NCI-H1436 treated with DMSO at 0.1 percent for 48 hours (cell line): ENCODE results near the gene COL4A2.

Experiments used
- DNase-seq: peaks from one replicate; lab custom pipeline; 2025; lab: John Stamatoyannopoulos, UW

COL4A2 gene

DNA sequence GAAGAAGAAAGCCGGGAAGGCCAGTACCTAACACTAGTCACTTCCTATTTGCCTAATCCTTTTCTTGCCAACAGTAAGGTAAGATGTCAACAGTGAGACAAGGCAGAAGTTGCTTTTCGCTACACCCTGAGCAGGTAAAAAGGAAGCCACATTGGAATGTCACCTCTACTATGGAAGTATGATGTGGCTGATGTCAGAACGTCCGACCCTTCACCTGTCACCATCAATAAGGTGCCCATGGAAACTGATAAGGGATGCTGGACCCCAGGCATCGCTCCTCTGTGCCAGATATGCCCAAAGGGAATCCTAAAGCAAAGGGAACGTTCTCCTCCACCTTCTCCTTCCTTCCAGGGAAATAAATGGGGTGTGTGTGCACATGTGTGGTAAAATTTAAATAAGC, 34.4 kb upstream of the COL4A2 start:
- DNase-seq = no peak

DNA sequence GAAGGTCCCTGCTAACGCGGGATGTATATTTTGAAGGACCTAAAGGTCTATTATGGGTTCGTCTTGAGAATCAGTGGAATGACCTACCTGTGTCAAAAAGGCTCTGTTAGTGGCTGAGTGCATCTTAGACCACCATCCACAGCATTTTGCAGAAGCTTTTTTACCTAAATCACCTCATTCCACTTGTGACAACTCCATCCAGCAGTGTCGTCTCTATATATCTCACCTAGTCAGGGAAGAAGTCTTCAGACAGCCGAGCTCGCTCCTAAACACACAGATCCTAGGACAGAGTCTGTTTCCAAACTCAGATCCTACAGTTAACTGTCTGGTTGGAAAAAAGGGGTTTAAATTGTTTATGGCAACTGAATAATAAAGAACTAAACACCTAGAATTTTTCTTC, 33.8 kb upstream of the COL4A2 start:
- no peak for DNase-seq

- no peak for DNase-seq
Measured at GRCh38 chr13:110274687-110275086, 32.4 kb upstream of the COL4A2 start.

DNA sequence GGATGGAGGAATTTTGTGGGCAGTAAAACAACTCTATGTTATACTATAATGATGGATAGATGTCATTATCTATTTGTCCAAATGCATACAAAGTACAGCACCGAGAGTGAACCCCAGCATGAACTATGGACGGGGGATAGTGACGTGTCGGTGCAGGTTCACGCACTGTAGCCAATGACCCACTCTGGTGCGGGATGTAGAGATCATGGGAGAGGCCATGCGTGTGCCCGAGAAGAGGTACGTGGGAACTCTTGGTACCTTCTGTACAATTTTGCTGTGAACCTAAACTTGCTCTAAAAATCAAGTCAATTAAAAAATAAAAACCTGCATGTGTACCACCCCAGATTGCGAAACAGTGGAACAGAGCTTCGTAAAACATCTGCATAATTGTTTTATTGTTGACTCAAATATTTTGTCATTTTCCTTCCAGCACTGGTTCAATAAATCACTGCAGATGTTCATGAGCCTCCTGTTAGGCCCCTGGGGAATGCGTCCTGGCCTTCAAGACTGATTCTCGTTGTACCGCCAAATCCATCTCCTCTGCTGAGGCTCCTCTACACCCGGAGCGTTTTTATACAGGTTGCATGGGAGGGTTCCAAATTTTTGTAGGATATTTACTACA, 31.0 kb upstream of the COL4A2 start:
- DNase-seq = no peak

DNA sequence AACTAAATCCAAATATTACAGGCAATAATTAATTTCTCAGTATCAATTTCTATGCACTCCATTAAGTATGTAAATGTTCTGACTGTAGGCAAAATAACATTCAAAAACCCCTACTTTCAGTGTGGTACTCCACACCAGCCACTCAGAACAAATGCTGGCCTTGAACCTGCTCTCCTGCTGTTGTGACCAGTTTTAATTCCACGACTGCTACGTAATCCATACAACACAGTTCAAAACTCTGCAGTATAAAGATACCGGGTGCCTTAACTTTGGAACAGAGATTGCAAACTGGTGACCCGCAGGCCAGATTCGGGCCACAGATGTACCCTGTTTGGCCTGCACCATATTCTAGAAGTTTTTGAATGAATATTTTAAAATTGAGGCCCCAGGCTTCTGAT, 30.5 kb upstream of the COL4A2 start:
- no peak for DNase-seq

DNA sequence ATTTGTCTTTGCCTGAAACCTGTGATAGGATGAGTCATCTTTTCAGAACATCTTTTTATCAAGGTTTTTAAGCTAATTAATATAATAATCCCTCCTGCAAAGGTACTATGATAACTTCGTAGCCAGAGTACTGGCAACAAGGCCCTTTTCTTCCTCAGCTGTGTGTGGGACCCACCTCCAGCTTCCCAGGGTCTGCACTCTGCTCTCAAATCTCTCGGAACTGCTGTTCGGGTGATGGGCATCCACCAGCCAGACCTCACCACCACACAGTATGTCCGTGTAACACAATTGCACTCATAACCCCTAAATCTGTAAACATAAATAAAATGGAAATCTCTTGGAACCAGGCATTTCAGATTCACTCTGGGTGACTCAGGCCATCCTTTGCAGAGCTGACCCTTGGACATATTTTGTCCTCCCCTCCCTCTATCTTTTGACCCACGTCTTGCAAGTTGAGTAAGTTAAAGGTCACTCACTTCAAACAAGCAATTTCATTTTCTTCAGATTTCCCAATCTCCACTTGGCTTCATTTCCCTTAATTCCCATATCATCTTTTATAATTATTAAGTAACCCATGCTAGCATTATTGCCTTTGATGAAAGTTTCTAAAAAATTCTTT, 29.6 kb upstream of the COL4A2 start:
- no peak for DNase-seq

GRCh38 chr13:110278859-110279258, 28.2 kb upstream of the COL4A2 start:
- no peak for DNase-seq

GRCh38 chr13:110279684-110280083, 27.4 kb upstream of the COL4A2 start:
- no peak for DNase-seq

- no peak for DNase-seq
Measured at GRCh38 chr13:110280231-110280813, 26.8 kb upstream of the COL4A2 start.

DNA sequence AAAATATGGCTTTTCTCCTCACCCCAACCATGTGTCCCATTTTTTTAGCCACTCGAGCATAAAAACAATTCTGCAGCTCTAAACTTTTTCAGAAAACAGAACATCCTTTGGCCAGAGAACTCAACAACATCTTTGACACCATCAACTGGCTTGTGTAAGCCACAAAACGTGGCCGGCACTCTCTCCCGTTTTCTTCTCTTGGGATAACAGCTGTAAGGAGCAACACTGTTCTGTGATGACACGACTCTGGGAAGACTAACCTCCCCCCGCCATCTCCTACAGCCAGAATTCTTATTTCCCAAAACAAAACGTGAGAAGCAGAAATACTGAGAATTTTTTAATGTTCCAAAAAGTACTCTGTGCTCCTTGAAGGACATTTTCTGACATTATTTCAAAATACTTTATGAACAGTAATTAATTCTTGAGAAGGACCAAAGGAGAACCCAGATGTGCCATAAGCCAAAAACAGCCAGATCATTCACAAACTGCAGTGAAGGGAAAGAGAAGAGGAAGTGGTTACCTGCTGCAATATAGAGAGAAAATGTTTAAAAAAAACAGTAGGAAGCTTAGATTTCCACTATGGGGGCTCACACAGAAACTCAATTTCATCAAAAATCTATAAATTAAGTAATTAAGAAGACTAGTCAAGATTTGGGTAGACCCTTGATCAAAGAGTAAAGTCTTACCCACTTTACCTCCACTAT, 25.9 kb upstream of the COL4A2 start:
- DNase-seq = no peak

DNA sequence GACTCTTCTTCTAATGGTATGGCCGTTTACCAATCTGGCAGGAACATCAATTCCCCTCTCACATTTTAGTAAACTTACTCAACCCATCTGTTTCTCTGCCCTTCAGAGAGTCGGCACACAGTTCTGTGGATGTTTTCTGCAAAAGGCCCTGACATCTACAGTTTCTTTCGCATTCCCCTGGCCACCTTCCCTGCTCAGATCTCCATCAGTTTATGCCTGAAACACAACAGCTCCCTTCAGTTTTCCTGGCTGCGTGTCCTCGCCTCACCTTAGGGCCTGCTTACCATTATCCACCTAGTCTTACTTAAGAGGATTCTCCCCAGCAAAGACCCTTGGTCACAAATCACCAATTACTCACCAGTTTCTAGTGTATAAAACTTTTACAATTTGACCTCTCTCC, 25.3 kb upstream of the COL4A2 start:
- no peak for DNase-seq

DNA sequence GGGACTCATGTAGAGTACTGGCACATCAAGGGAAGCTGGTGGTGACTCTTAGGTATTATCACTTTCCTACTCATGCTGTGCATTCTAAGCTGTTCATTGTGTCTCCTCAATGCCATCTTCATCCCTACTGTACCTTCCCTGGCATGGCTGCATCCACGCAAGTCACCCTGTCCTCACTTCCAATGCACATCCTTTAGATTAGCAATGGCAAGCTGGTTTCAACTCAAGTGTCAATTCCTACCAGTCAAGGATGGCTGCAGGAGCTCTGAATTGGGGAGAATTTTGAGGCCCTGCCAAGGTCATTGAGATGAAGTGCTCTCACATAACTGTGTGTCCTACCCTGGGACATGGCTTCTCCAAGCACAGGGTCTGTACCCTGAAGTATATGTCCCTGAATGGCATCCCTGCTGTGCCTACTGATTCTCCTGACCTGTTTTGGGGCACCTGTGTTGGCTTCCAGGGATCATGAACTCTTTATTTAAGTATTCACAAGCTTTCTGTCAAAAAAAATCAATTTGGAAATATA, 24.7 kb upstream of the COL4A2 start:
- DNase-seq = no peak

GRCh38 chr13:110283736-110284517, 23.2 kb upstream of the COL4A2 start:
- DNase-seq = no peak

DNA sequence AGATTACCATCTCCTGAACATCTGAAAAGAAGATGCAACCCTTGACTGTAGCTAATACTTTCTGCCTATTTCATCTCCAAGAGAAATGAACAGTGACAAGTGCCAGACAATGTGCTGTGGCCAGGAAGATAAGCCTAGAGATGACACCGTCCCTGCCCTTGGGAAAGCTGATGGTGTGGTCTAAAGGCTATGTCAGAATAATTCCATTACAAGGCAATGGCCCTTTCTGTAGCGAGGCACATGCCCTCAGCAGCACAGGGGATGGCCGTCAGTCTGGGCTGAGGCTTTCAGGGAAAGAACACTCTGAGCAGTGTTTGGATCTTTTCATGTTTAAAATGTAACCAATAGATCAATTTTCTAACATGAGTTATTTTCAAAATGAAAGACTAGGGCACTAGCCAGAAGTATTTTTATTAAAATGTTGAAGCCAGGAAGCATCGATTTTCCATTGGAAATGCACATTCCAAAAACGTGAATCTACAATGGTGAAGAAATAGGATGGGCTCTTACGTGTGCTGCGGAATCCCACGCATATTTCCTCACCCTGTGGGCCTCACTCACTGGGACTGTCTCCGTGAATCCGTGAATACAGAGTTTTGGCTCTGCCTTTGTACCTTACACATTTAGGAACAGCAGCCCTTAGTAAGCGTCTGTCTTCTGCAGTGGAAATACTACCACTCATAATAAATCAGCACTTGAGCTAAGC, 22.2 kb upstream of the COL4A2 start:
- no peak for DNase-seq

DNA sequence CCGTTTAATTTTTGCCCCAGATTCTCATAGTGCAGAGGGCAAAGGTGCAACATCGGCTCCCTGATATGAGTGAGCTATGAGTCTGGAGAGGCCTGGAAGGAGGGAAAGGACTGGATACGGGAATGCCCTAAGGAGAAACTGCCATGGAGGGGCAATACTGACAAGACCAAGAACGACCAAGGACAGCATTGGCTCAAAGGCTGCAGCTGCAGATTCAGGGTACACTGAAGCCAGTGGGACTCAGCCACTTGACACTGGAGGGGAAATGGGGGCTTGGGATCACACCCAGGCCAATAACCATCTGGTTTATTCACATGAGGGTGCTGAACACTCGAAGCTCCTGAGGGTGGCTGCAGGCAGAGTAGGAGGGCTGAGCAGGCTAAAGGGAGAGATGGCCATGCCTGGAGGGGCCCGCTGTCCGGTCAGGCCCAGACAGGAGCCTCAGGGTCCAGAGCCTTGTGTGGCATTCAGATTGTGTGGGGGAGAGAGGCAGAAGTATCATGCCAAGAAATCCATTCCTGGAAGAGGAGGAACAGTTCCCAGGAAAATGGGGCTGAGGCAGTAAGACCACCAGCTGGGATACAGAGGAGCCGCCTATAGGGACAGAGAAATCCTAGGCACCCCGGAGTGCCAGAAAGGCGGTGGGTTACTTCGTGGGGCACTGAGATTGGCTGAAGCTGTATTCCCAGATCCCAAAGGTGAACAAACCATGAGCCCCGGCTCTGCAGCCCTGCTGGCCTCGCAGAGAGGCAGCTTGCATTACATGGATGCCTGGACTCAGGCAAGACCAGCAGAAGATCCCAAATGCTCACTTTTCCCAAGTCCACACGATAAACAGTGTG, 20.9 kb upstream of the COL4A2 start:
- DNase-seq = no peak

GRCh38 chr13:110286833-110287819, 20.0 kb upstream of the COL4A2 start:
- DNase-seq = no peak

GRCh38 chr13:110289174-110289573, 17.9 kb upstream of the COL4A2 start:
- DNase-seq = no peak

DNA sequence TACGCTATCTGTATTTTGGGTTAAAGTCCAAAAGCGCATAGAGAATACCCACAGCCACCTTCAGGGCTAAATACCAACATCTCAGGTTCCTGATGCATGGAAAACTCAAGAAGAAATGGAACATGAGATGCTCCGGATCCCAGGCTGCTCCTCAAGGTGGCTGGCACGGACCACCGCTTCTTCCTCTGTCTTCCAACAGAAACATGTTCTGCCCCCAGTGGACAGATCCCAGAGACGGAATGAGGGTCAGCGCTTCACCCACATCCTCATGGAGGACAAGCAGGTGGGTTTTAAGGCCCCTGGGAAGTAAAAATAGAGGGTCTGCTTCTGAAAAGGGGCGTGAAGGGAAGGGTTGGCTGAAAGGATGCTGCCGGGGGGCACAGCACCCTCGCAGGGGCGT, 17.4 kb upstream of the COL4A2 start:
- no peak for DNase-seq

- no peak for DNase-seq
Measured at GRCh38 chr13:110290153-110290552, 16.9 kb upstream of the COL4A2 start.
